ENCODE data around the gene SNW1.
A peak's percentile ranks its signal among the peaks of the same experiment; 100 is the strongest.

- TF ChIP-seq CTCF (conservative IDR thresholded peaks at IDR 0.05) (peak; percentile 55; the same call in 1 of the 2 replicates), EZH2 (IDR thresholded peaks at IDR 0.05; ENCODE audit: low read depth) (no peak)
Measured at GRCh38 chr14:77799863-77800730, 39.1 kb upstream of the SNW1 start, which contains the start of gene ADCK1.

Measured in PC-9 (cell line).